K562 (cell line): ENCODE results near the gene MMP17. TPM values are rescaled to one million over a fixed set of nuclear protein-coding genes. Genes with fewer than 3 reads are reported as not detected.
A peak's percentile ranks its signal among the peaks of the same experiment; 100 is the strongest.
"Not testable (repeated sequence)": the region's sequence is repeated elsewhere in the genome, so short reads cannot be mapped to it uniquely, and the experiment has no call there.

Experiments used
- ATAC-seq: fragments of 200-7000 bp; cut with Tn5 transposase; 3 replicates; pipeline ENCODE4 v1.9.1; 2020; ENCODE audit warnings: moderate library complexity
- BruUV-seq: library from RNA; stranded (reverse); fragments of 400-500 nt; replicated peaks from 2 replicates; lab custom pipeline; 2021; lab: Mats Ljungman, UMichigan
- CTCF ChIA-PET: fragments of 300-600 bp; formaldehyde crosslinking; extraction: SDS; loops from one replicate; lab custom pipeline; 2021; ENCODE audit warnings: low intra/inter-chr PET ratio; lab: Yijun Ruan, JAX
- POLR2A ChIA-PET: fragments of 300-600, 350-650 bp; sonication (Branson Sonifier 250); formaldehyde crosslinking; extraction: SDS; loops from one replicate; lab custom pipeline; 2021; ENCODE audit warnings: antibody characterized with exemption, inconsistent platforms; lab: Yijun Ruan, JAX
- DNase-seq, 4 experiments: peaks; one replicate each; pipeline versions ENCODE4 v3.0.0 to v3.0.0-alpha.2; 2011 to 2018; ENCODE audit warnings: low spot score in 3 of 4, mixed read lengths in 3 of 4; ENCODE audit errors: extremely low read depth in 1 of 4
- FAIRE-seq: peaks from 2 replicates; lab custom pipeline; 2011; peaks lifted over from hg19 to GRCh38; lab: Jason Lieb, UNC
- H2AFZ ChIP-seq: 2 replicates; pipeline ENCODE4 v1.6.0; 2011; ENCODE audit warnings: low read depth, low read length, control low read depth, inconsistent platforms
- H3K27ac ChIP-seq: fragments of 200-600 bp; 3 replicates; pipeline ENCODE4 v1.8.0; 2011; ENCODE audit warnings: low read depth, mild to moderate bottlenecking, control low read depth, inconsistent platforms, low read length, moderate library complexity, mixed read lengths; ENCODE audit errors: extremely low read depth
- H3K27me3 ChIP-seq, 2 experiments: fragments of 300-600 bp in 1 of 2; 2 replicates in 1 of 2; 3 replicates in 1 of 2; pipeline versions ENCODE4 v1.6.0 to v1.8.0; 2011; ENCODE audit warnings: inconsistent platforms in 2 of 2, low read length in 2 of 2, mild to moderate bottlenecking in 1 of 2, mixed read lengths in 1 of 2, moderate library complexity in 1 of 2; ENCODE audit not compliant: control insufficient read depth in 2 of 2, insufficient read depth in 2 of 2
- H3K36me3 ChIP-seq: fragments of 300-600 bp; 3 replicates; pipeline ENCODE4 v1.8.0; 2011; ENCODE audit warnings: mild to moderate bottlenecking, low read length, inconsistent platforms; ENCODE audit not compliant: control insufficient read depth, insufficient read depth
- H3K4me1 ChIP-seq, 2 experiments: fragments of 200-600 bp in 1 of 2; replicated peaks in 1 of 2; 2 replicates in 1 of 2; 3 replicates in 1 of 2; pipeline versions ENCODE4 v1.5.1 to v1.8.0; 2011; ENCODE audit warnings: inconsistent platforms in 2 of 2, low read length in 2 of 2, mild to moderate bottlenecking in 1 of 2, mixed read lengths in 1 of 2, moderate library complexity in 1 of 2; ENCODE audit not compliant: control insufficient read depth in 2 of 2, insufficient read depth in 2 of 2
- H3K4me2 ChIP-seq: 2 replicates; pipeline ENCODE4 v1.6.1; 2011; ENCODE audit warnings: low read length, control low read depth, inconsistent platforms, mixed read lengths; ENCODE audit not compliant: insufficient read depth
- H3K4me3 ChIP-seq: fragments of 200-600 bp; sonication (generic), shearing (Covaris generic); 2 replicates; pipeline ENCODE4 v1.5.1; 2016; ENCODE audit warnings: control low read depth, inconsistent platforms
- H3K79me2 ChIP-seq: fragments of 200-600 bp; 3 replicates; pipeline ENCODE4 v1.8.0; 2011; ENCODE audit warnings: low read length, inconsistent platforms; ENCODE audit not compliant: control insufficient read depth, insufficient read depth
- H3K9ac ChIP-seq, 2 experiments: 2 replicates each; pipeline versions ENCODE4 v1.6.0 to v1.6.1; 2011; ENCODE audit warnings: low read depth in 2 of 2, low read length in 2 of 2, control low read depth in 1 of 2, inconsistent platforms in 1 of 2, mild to moderate bottlenecking in 1 of 2, mixed read lengths in 1 of 2; ENCODE audit not compliant: insufficient read depth in 1 of 2
- H3K9me1 ChIP-seq: one replicate; pipeline ENCODE4 v1.6.0; 2011; ENCODE audit warnings: inconsistent platforms, mild to moderate bottlenecking, low read length, moderate library complexity; ENCODE audit not compliant: control insufficient read depth, insufficient read depth
- H3K9me3 ChIP-seq: replicated peaks from 2 replicates; pipeline ENCODE4 v1.5.1; 2011; ENCODE audit warnings: low read depth, low read length, inconsistent platforms; ENCODE audit not compliant: control insufficient read depth, insufficient read depth
- H4K20me1 ChIP-seq: replicated peaks from 2 replicates; pipeline ENCODE4 v1.6.1; 2011; ENCODE audit warnings: low read length, inconsistent platforms, mixed read lengths; ENCODE audit not compliant: control insufficient read depth, insufficient read depth
- CBFA2T2 ChIP-seq: fragments of 450-650 bp; conservative IDR thresholded peaks from 2 replicates; pipeline ENCODE4 v1.6.1; 2017; ENCODE audit warnings: mild to moderate bottlenecking
- PBX2 ChIP-seq, 2 experiments: IDR thresholded peaks in 1 of 2; conservative IDR thresholded peaks in 1 of 2; 2 replicates each; pipeline ENCODE4 v1.6.1; 2016; ENCODE audit warnings: low read depth in 2 of 2, mild to moderate bottlenecking in 1 of 2, missing compliant biosample characterization in 1 of 2, missing genetic modification characterization in 1 of 2, moderate library complexity in 1 of 2
- TAL1 ChIP-seq: fragments of 450-650 bp; IDR thresholded peaks from 2 replicates; pipeline ENCODE4 v1.6.1; 2016; ENCODE audit warnings: mild to moderate bottlenecking
- WGBS: fragments of 100-300 bp; shearing (Covaris generic); methylation state at CpG from one replicate; pipeline ENCODE4 v1.1.6; 2016; ENCODE audit warnings: low coverage, mixed read lengths; ENCODE audit not compliant: insufficient coverage; ENCODE audit errors: missing lambda C conversion rate; 5-methylcytosine and 5-hydroxymethylcytosine counted together
- in situ Hi-C: fragments of 300-500 bp; cut with MboI; formaldehyde crosslinking; loops from 4 replicates; pipeline ENCODE4 v1.15.0; 2018; ENCODE audit warnings: inconsistent platforms, mixed read lengths
- intact Hi-C: fragments of 100-400 bp; cut with micrococcal nuclease; formaldehyde crosslinking; loops from 2 replicates; pipeline ENCODE4 v1.14.2; 2022
- polyA plus RNA-seq, 8 experiments: library from polyadenylated mRNA; depleted of rRNA in 4 of 8; stranded (reverse) in 5 of 8; unstranded in 3 of 8; fragments of >200 nt; fragmentation: Nextera tagmentation in 2 of 8; fragmentation: Illumina TruSeq in 1 of 8; extraction: Ambion mirVana in 2 of 8; extraction: Trizol in 1 of 8; gene quantifications; 2 replicates each; pipeline versions ENCODE4 v1.2.1 to v1.2.3, GENCODE V29; 2011 to 2014; ENCODE audit warnings: inconsistent platforms in 1 of 8, missing spikeins in 1 of 8
- total RNA-seq, 7 experiments: library from RNA; depleted of rRNA in 6 of 7; stranded (reverse); fragments of >200 nt in 6 of 7; fragmentation: Illumina TruSeq in 2 of 7; extraction: Trizol in 2 of 7; gene quantifications; 2 replicates each; pipeline versions ENCODE4 v1.2.1 to v1.2.3, GENCODE V29; 2011 to 2021; ENCODE audit warnings: low replicate concordance in 1 of 7

MMP17 gene
- total and polyA plus RNA-seq, 9 of the 15 experiments (the other 6 are each of a cell fraction or from before 2014, with no cell fraction given): 1.1 to 21.2 (median 17.1) TPM; not detected in 2

DNA sequence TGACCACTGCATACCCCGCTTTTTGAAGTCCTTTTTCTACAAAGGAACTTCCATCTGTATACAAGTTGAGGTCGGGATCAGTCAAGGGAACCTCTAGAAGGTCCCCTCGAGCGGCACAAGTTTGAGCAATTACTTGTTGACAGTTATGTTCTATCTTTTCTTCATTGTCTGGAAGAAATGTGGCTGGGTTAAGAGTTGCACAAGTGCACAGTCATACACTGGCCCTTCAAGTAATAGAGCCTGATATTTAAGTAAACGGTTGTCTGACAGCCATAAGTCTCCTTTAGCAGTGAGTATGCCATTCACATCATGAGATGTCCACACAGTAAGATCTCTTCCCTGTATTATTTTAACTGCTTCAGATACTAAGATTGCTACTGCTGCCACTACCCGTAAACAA is 46.8 kb downstream of the MMP17 start:
- H3K9me3 ChIP-seq; H3K36me3 ChIP-seq; H3K4me1 ChIP-seq; H3K27me3 ChIP-seq; H3K4me2 ChIP-seq; CTCF ChIA-PET; intact Hi-C loops; POLR2A ChIA-PET; H4K20me1 ChIP-seq; H3K4me3 ChIP-seq; in situ Hi-C loops; BruUV-seq; DNase-seq; H3K9ac ChIP-seq; H3K79me2 ChIP-seq; H2AFZ ChIP-seq; H3K9me1 ChIP-seq; FAIRE-seq; H3K27ac ChIP-seq; ATAC-seq; TF ChIP-seq PBX2 (CRISPR knock-in tag; IDR thresholded peaks at IDR 0.05; ENCODE audit: low read depth): not testable (repeated sequence)
- TF ChIP-seq PBX2 (tag; conservative IDR thresholded peaks at IDR 0.05; ENCODE audit: low read depth): peak; percentile 63
- whole genome bisulfite sequencing: 29% methylated on average over 6 of the region's 6 CpGs

- POLR2A ChIA-PET, in situ Hi-C loops, H3K27ac ChIP-seq, H3K79me2 ChIP-seq, ATAC-seq, H4K20me1 ChIP-seq, H3K9me1 ChIP-seq, H3K4me2 ChIP-seq, BruUV-seq, H3K36me3 ChIP-seq, H3K9ac ChIP-seq, H3K9me3 ChIP-seq, FAIRE-seq, H3K4me1 ChIP-seq, H3K4me3 ChIP-seq, CTCF ChIA-PET, H3K27me3 ChIP-seq, intact Hi-C loops: not testable (repeated sequence)
- 50% methylated on average over 10 of the region's 10 CpGs for WGBS
- 0 out of 2 replicates have a peak, but pooled peaks have one; percentile 7 for TF ChIP-seq CBFA2T2
- TF ChIP-seq TAL1: peak; percentile 36; the same call in 1 of the 2 replicates
- H2AFZ ChIP-seq: peak overlapping the region; percentile 41; the same call in 1 of the 2 replicates
- DNase-seq: peak in 1 of 4 experiments; percentile 10
Observed at GRCh38 chr12:131877216-131877615, 49.0 kb downstream of the MMP17 start.

- peaks cover 6 to 15% of the 10 kb centered on the region in 2 experiments; a peak in 3 of 5 replicates for H3K4me1 ChIP-seq
- H3K36me3 ChIP-seq, H4K20me1 ChIP-seq, H3K79me2 ChIP-seq, in situ Hi-C loops, DNase-seq, intact Hi-C loops, H2AFZ ChIP-seq, H3K9me1 ChIP-seq, H3K9me3 ChIP-seq, ATAC-seq, H3K4me3 ChIP-seq, H3K27ac ChIP-seq, H3K4me2 ChIP-seq, BruUV-seq, FAIRE-seq, H3K9ac ChIP-seq, POLR2A ChIA-PET, H3K27me3 ChIP-seq, CTCF ChIA-PET: not testable (repeated sequence)
- 21% methylated on average over 3 of the region's 3 CpGs for WGBS
Observed at GRCh38 chr12:131878436-131878835, 50.2 kb downstream of the MMP17 start.
